Fibroblast of skin of left biceps (primary cell): ENCODE results near the gene ETFDH.
"Not testable (repeated sequence)": the region's sequence is repeated elsewhere in the genome, so short reads cannot be mapped to it uniquely, and the experiment has no call there.

Experiments used
- DNase-seq, 2 experiments: peaks; one replicate each; pipeline ENCODE4 v3.0.0-alpha.2; 2013; ENCODE audit warnings: low read depth in 2 of 2

ETFDH gene

GRCh38 chr4:158678767-158679166 is 6.7 kb downstream of the ETFDH start:
- DNase-seq, result no peak

GRCh38 chr4:158681629-158682028 is 9.5 kb downstream of the ETFDH start:
- no peak for DNase-seq

GRCh38 chr4:158682066-158682465 is 10.0 kb downstream of the ETFDH start:
- no peak for DNase-seq

- no peak for DNase-seq
Measured at GRCh38 chr4:158688813-158689212, 16.7 kb downstream of the ETFDH start.

- no peak for DNase-seq
Measured at GRCh38 chr4:158704274-158704673, 32.2 kb downstream of the ETFDH start.

GRCh38 chr4:158710814-158711213 is 38.7 kb downstream of the ETFDH start:
- DNase-seq, result no peak

GRCh38 chr4:158712622-158713021 is 40.5 kb downstream of the ETFDH start:
- DNase-seq, result not testable (repeated sequence)

GRCh38 chr4:158714937-158715336 is 42.8 kb downstream of the ETFDH start:
- DNase-seq, result no peak

GRCh38 chr4:158715802-158716201 is 43.7 kb downstream of the ETFDH start:
- DNase-seq, result no peak

- no peak for DNase-seq
Measured at GRCh38 chr4:158721680-158722079, 49.6 kb downstream of the ETFDH start.

GRCh38 chr4:158722291-158722916 is 50.3 kb downstream of the ETFDH start:
- DNase-seq, result no peak

GRCh38 chr4:158722917-158723793 is 51.1 kb downstream of the ETFDH start, which contains the start of gene PPID:
Gene PPID (minus strand): TSS chr4:158723396. CDS start chr4:158723288, 108 bp downstream.
- peak in 1 of 2 experiments; percentile 20 for DNase-seq

GRCh38 chr4:158724637-158725036 is 52.5 kb downstream of the ETFDH start:
- no peak for DNase-seq

GRCh38 chr4:158726633-158727032 is 54.5 kb downstream of the ETFDH start:
- DNase-seq, result no peak

- DNase-seq, result no peak
Measured at GRCh38 chr4:158728236-158728635, 56.1 kb downstream of the ETFDH start.

- DNase-seq, result no peak
Measured at GRCh38 chr4:158729716-158730559, 57.8 kb downstream of the ETFDH start.

GRCh38 chr4:158738866-158739265 is 66.8 kb downstream of the ETFDH start:
- no peak for DNase-seq

GRCh38 chr4:158739600-158739999 is 67.5 kb downstream of the ETFDH start:
- DNase-seq, result no peak

GRCh38 chr4:158741326-158742021 is 69.4 kb downstream of the ETFDH start:
- no peak for DNase-seq

- not testable (repeated sequence) for DNase-seq
Measured at GRCh38 chr4:158746537-158746936, 74.4 kb downstream of the ETFDH start.

- peak; percentile 67 to 75 for DNase-seq
Measured at GRCh38 chr4:158750379-158750778, 78.3 kb downstream of the ETFDH start.
